Activated CD8-positive, alpha-beta T cell treated with anti-CD3 and anti-CD28 coated beads for 36 hours (primary cell): ENCODE data around the gene STXBP3. TPM values are rescaled to one million over a fixed set of nuclear protein-coding genes. Genes with fewer than 3 reads are reported as not detected.

Source experiments
- ATAC-seq: fragments of 200-7000 bp; cut with Tn5 transposase; one replicate; pipeline ENCODE4 v1.10.0; 2021; ENCODE audit warnings: mild to moderate bottlenecking, moderate library complexity
- CTCF ChIA-PET: fragments of 350-600 bp; sonication (Branson Sonifier 250); formaldehyde crosslinking; loops from one replicate; lab custom pipeline; 2021; ENCODE audit warnings: antibody characterized with exemption; lab: Charles Lee
- POLR2A ChIA-PET: fragments of 350-600 bp; sonication (Branson Sonifier 250); formaldehyde crosslinking; loops from one replicate; lab custom pipeline; 2021; ENCODE audit warnings: antibody characterized with exemption; lab: Charles Lee
- DNase-seq: peaks from one replicate; pipeline ENCODE4 v3.0.0-alpha.2; 2020
- H3K27ac Mint-ChIP-seq: one replicate; pipeline ENCODE4 v1.8.0; 2021; ENCODE audit warnings: mild to moderate bottlenecking, mixed read lengths
- H3K27me3 Mint-ChIP-seq: one replicate; pipeline ENCODE4 v1.8.0; 2021; ENCODE audit warnings: mixed read lengths
- H3K36me3 Mint-ChIP-seq: one replicate; pipeline ENCODE4 v1.8.0; 2021; ENCODE audit warnings: low read depth, mixed read lengths
- H3K4me1 Mint-ChIP-seq: one replicate; pipeline ENCODE4 v1.8.0; 2021; ENCODE audit warnings: low read depth, mixed read lengths
- H3K4me3 Mint-ChIP-seq: one replicate; pipeline ENCODE4 v1.8.0; 2021; ENCODE audit warnings: mild to moderate bottlenecking, moderate library complexity, mixed read lengths
- H3K9me3 Mint-ChIP-seq: one replicate; pipeline ENCODE4 v1.8.0; 2021; ENCODE audit warnings: mixed read lengths
- intact Hi-C: fragments of 100-400 bp; cut with micrococcal nuclease; formaldehyde crosslinking; loops from one replicate; pipeline ENCODE4 v1.10.0; 2022
- total RNA-seq, 2 experiments: library from RNA; stranded (reverse); gene quantifications; one replicate each; pipeline ENCODE4 v1.2.3, GENCODE V29; 2021
- TF ChIP-seq, protein P1 (sequence below): fragments of 200-600 bp; IDR thresholded peaks from one replicate; pipeline ENCODE4 v1.8.0; 2022; ENCODE audit warnings: antibody characterized with exemption, mild to moderate bottlenecking

The STXBP3 gene
- total RNA-seq, 2 experiments from 2014 or later = 34.4 to 38.3 TPM

DNA sequence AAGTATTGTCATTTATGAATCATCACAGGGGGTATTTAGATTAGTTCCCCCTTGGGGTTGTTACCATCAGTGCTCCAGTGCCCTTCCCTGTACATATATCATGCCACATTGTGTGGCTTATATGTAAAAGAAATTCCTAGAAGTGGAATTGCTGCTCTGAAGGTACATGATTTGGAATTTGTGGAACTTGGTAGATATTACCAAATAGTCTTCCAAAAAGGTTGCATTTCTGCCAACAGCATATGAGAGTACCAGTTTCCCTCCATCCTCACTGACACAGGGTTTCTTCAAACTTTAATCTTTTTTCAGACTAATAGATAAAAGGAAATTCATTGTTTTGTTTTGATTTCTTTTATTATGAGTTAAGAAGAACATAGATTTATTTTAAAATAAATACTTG lies 69.1 kb downstream of the STXBP3 start:
- no peak for DNase-seq
- intact Hi-C loops = no loop called here
- no peaks in the 10 kb centered on the region for H3K27me3 Mint-ChIP-seq
- CTCF ChIA-PET = no interaction called here
- TF ChIP-seq, protein P1, sequence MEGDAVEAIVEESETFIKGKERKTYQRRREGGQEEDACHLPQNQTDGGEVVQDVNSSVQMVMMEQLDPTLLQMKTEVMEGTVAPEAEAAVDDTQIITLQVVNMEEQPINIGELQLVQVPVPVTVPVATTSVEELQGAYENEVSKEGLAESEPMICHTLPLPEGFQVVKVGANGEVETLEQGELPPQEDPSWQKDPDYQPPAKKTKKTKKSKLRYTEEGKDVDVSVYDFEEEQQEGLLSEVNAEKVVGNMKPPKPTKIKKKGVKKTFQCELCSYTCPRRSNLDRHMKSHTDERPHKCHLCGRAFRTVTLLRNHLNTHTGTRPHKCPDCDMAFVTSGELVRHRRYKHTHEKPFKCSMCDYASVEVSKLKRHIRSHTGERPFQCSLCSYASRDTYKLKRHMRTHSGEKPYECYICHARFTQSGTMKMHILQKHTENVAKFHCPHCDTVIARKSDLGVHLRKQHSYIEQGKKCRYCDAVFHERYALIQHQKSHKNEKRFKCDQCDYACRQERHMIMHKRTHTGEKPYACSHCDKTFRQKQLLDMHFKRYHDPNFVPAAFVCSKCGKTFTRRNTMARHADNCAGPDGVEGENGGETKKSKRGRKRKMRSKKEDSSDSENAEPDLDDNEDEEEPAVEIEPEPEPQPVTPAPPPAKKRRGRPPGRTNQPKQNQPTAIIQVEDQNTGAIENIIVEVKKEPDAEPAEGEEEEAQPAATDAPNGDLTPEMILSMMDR = no peak
- ATAC-seq = no peak
- no peak overlapping the region for H3K27ac Mint-ChIP-seq
- no peaks in the 10 kb centered on the region for H3K4me1 Mint-ChIP-seq
- H3K9me3 Mint-ChIP-seq = no peaks in the 10 kb centered on the region
- H3K4me3 Mint-ChIP-seq = no peak overlapping the region
- H3K36me3 Mint-ChIP-seq = no peaks in the 10 kb centered on the region
- POLR2A ChIA-PET = no interaction called here

DNA sequence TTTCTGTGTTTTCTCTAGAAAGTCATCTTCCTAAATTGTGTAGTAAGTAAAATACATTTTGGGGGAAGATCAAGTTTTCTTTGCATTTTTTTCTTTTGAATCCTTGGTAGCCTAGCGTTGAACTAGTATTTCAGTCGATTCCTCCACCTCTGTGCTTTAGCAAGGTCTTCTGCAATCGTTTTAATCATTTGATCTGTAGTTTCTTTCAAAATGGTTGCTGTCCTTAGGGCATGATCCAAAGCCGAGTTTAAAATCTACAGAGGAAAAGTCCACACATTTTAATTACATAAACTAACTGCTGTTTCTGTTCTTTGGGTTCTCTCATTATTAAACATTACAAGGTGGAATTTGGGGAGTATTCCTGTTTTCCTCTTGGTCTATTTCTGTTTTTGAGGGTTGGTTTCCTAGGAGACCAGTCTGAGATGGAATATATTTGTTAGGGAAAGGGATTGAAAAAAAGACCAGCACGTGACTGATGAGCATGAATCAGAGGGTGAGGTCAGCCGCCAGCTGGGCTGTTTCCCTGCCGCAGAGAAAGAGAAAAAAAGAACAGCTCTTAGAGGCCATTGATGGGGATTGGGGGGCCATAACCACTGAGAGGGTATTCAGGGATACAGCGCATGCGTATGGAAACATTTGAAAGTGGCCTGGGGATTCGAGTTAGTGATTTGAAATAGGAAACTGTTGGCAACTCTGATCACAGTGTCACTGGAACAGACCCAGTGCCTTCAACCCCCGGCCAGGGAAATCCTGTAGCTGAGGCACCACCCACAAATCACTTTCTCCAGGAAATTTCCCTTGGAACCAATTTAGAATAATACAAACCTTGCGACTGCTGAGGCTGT lies 69.8 kb downstream of the STXBP3 start:
- intact Hi-C loops = no loop called here
- CTCF ChIA-PET = interaction anchor here (1.1 to 5.4 kb wide), 3 partner anchors 14 to 211 kb away, joined by 3 to 51 read pairs (median 6); no protein-coding TSS in a partner anchor
- no peak overlapping the region for H3K4me3 Mint-ChIP-seq
- POLR2A ChIA-PET = interaction anchor here (1.0 kb wide), 1 partner anchor 39 kb away, joined by 3 read pairs; no protein-coding TSS in a partner anchor
- no peak overlapping the region for H3K27ac Mint-ChIP-seq
- no peaks in the 10 kb centered on the region for H3K4me1 Mint-ChIP-seq
- TF ChIP-seq, protein P1 = no peak
- no peaks in the 10 kb centered on the region for H3K36me3 Mint-ChIP-seq
- no peak for DNase-seq
- no peaks in the 10 kb centered on the region for H3K27me3 Mint-ChIP-seq
- H3K9me3 Mint-ChIP-seq = no peaks in the 10 kb centered on the region
- ATAC-seq = no peak

DNA sequence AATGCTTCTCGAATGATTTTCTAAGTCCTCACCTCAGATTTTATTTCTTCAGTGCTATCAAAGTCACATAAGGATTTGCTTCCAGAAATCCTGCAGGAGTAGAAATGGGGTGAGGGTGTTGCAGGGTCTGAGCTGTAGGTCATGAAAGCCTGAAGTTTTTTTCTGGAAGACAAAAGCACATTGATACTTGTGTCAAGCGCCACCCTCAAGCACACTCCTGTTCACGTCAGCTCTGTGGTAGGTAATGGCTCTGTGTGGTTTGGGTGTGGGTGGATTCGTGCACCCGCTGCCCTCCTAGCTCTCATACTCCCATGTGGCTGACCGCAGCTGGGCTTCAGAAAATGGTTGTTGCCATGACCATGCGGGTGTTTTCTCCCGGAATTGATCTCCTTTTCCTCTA lies 70.5 kb downstream of the STXBP3 start:
- POLR2A ChIA-PET = interaction anchor here (1.0 kb wide), 1 partner anchor 39 kb away, joined by 3 read pairs; no protein-coding TSS in a partner anchor
- H3K9me3 Mint-ChIP-seq = no peaks in the 10 kb centered on the region

DNA sequence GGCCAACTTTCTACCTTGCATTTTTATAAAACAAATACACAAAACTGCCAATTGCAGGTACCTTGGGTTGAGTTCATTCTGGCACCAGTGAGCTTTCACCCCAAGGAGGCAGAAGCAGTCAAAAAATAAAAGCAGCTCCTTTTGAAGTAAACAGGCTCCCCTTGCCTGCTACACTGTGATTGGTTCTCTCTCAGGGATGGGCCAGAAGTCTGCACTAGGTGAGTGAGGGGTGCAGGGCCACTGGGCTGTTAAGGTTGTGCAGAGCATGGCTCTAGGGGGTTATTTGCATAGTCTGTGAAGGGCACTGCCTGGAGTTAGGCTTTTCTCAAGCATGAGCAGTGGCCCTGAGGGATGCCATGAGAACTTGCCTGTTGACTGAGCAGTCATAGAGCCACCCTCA lies 71.3 kb downstream of the STXBP3 start:
- POLR2A ChIA-PET = no interaction called here
- Mint-ChIP-seq H3K9me3 (no peaks in the 10 kb centered on the region), H3K36me3 (no peaks in the 10 kb centered on the region), H3K4me3 (no peak overlapping the region), H3K27me3 (no peaks in the 10 kb centered on the region), H3K4me1 (no peaks in the 10 kb centered on the region), H3K27ac (no peak overlapping the region)
- TF ChIP-seq, protein P1 = no peak
- DNase-seq (no peak), ATAC-seq (no peak)
- intact Hi-C loops = no loop called here
- CTCF ChIA-PET = interaction anchor here (0.7 to 5.4 kb wide), 3 partner anchors 12 to 34 kb away, joined by 3 to 51 read pairs (median 3); no protein-coding TSS in a partner anchor

More for the DNA sequence above, 70.5 kb downstream of the STXBP3 start:
- CTCF ChIA-PET = interaction anchor here (0.7 to 5.4 kb wide), 4 partner anchors 13 to 210 kb away, joined by 3 to 51 read pairs (median 4); no protein-coding TSS in a partner anchor
- Mint-ChIP-seq H3K27me3 (no peaks in the 10 kb centered on the region), H3K4me3 (no peak overlapping the region), H3K27ac (no peak overlapping the region), H3K36me3 (no peaks in the 10 kb centered on the region), H3K4me1 (no peaks in the 10 kb centered on the region)
- ATAC-seq (no peak), DNase-seq (no peak)
- TF ChIP-seq, protein P1 = no peak
- intact Hi-C loops = no loop called here

DNA sequence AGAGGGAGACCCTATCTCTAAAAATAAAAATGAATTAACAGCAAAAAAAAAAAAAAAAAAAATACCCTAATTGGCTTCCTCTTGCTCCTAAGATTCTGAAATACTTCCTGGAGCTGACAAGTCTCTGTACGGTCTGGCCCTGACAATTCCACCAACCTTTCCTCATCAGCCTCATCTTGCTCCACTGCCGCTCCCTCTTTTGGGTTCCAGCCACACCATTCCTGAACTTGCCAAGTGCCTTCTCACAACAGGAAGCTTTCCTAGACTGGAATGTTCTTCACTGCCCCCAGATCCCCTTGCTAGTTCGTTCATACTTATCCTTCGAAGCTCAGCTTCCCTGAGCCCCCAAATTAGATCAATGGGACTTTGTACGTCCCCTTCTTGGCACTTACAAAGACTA lies 73.4 kb downstream of the STXBP3 start:
- no peaks in the 10 kb centered on the region for H3K9me3 Mint-ChIP-seq
- intact Hi-C loops = loop anchor here (10.0 kb wide), 1 partner anchor 295 kb away; the partner anchor contains the start of gene ELAPOR1
- no peak overlapping the region for H3K27ac Mint-ChIP-seq
- no peaks in the 10 kb centered on the region for H3K4me1 Mint-ChIP-seq
- DNase-seq = no peak
- no peaks in the 10 kb centered on the region for H3K36me3 Mint-ChIP-seq
- H3K4me3 Mint-ChIP-seq = no peak overlapping the region
- no peaks in the 10 kb centered on the region for H3K27me3 Mint-ChIP-seq
- TF ChIP-seq, protein P1 = no peak
- ChIA-PET POLR2A (no interaction called here), CTCF (interaction anchor here (1.4 to 5.4 kb wide), 2 partner anchors 10 to 79 kb away, joined by 5 to 51 read pairs; no protein-coding TSS in a partner anchor)
- ATAC-seq = no peak
